GM21717 (cell line): ENCODE measurements around the gene SLC22A14.
"Not testable (repeated sequence)": the region's sequence is repeated elsewhere in the genome, so short reads cannot be mapped to it uniquely, and the experiment has no call there.

Source experiments
- ATAC-seq: cut with Tn5 transposase; IDR thresholded peaks from one replicate; pipeline ENCODE4 v1.9.1; 2021; ENCODE audit warnings: mild to moderate bottlenecking, moderate library complexity; ENCODE audit not compliant: unreplicated experiment

The SLC22A14 gene

GRCh38 chr3:38281895-38282686, at the start of gene SLC22A14:
SLC22A14 (plus strand) TSS chr3:38282294; CDS start chr3:38306027, 23,733 bp downstream.
- no peak for ATAC-seq

GRCh38 chr3:38232701-38233100, 49.4 kb upstream of the SLC22A14 start:
- peak; percentile 61 for ATAC-seq

GRCh38 chr3:38235466-38235865, 46.6 kb upstream of the SLC22A14 start:
- ATAC-seq = no peak

GRCh38 chr3:38238416-38239008, 43.6 kb upstream of the SLC22A14 start:
- no peak for ATAC-seq

- not testable (repeated sequence) for ATAC-seq
Observed at GRCh38 chr3:38242812-38243211, 39.3 kb upstream of the SLC22A14 start.

- ATAC-seq = no peak
Observed at GRCh38 chr3:38245930-38246329, 36.2 kb upstream of the SLC22A14 start.

- ATAC-seq = no peak
Observed at GRCh38 chr3:38247366-38248035, 34.6 kb upstream of the SLC22A14 start.

- no peak for ATAC-seq
Observed at GRCh38 chr3:38250198-38250597, 31.9 kb upstream of the SLC22A14 start.

GRCh38 chr3:38251197-38251596, 30.9 kb upstream of the SLC22A14 start:
- no peak for ATAC-seq

- ATAC-seq = no peak
Observed at GRCh38 chr3:38253704-38254103, 28.4 kb upstream of the SLC22A14 start.

- ATAC-seq = no peak
Observed at GRCh38 chr3:38254872-38255271, 27.2 kb upstream of the SLC22A14 start.

- ATAC-seq = no peak
Observed at GRCh38 chr3:38255627-38256026, 26.5 kb upstream of the SLC22A14 start.

- no peak for ATAC-seq
Observed at GRCh38 chr3:38257583-38257982, 24.5 kb upstream of the SLC22A14 start.

- no peak for ATAC-seq
Observed at GRCh38 chr3:38260474-38260873, 21.6 kb upstream of the SLC22A14 start.

- ATAC-seq = no peak
Observed at GRCh38 chr3:38264353-38264771, 17.7 kb upstream of the SLC22A14 start.

- ATAC-seq = no peak
Observed at GRCh38 chr3:38264779-38265178, 17.3 kb upstream of the SLC22A14 start.

GRCh38 chr3:38265604-38266307, 16.3 kb upstream of the SLC22A14 start, which contains the start of gene SLC22A13:
SLC22A13 (plus strand) TSS chr3:38265812; CDS start chr3:38265861, 49 bp downstream.
- no peak for ATAC-seq

- no peak for ATAC-seq
Observed at GRCh38 chr3:38266810-38267209, 15.3 kb upstream of the SLC22A14 start.

GRCh38 chr3:38267662-38268061, 14.4 kb upstream of the SLC22A14 start:
- no peak for ATAC-seq

- no peak for ATAC-seq
Observed at GRCh38 chr3:38268087-38268486, 14.0 kb upstream of the SLC22A14 start.

GRCh38 chr3:38268522-38268921, 13.6 kb upstream of the SLC22A14 start:
- ATAC-seq = no peak
